HEK293 (cell line): Measurements from ENCODE around the gene MVB12A.

Source experiments
- MEIS1 ChIP-seq: sonication (generic); formaldehyde crosslinking; IDR thresholded peaks from 2 replicates; pipeline ENCODE4 v1.8.1; 2022; ENCODE audit warnings: missing genetic modification reagents, mild to moderate bottlenecking, borderline replicate concordance
- PRDM1 ChIP-seq: fragments of 450-650 bp; formaldehyde crosslinking; IDR thresholded peaks from 2 replicates; pipeline ENCODE4; 2016; ENCODE audit warnings: missing biosample characterization, missing genetic modification characterization
- YY2 ChIP-seq: fragments of 450-650 bp; formaldehyde crosslinking; IDR thresholded peaks from 2 replicates; pipeline ENCODE4 v1.5.1; 2016; ENCODE audit warnings: missing biosample characterization, missing genetic modification characterization
- ZBTB17 ChIP-seq: fragments of 450-650 bp; formaldehyde crosslinking; IDR thresholded peaks from 2 replicates; pipeline ENCODE4 v1.5.1; 2016; ENCODE audit warnings: missing biosample characterization, missing genetic modification characterization
- ZBTB48 ChIP-seq: fragments of 450-650 bp; formaldehyde crosslinking; IDR thresholded peaks from 2 replicates; pipeline ENCODE4 v1.5.1; 2016; ENCODE audit warnings: missing biosample characterization, missing genetic modification characterization
- ZEB2 ChIP-seq: fragments of 450-650 bp; formaldehyde crosslinking; IDR thresholded peaks from 2 replicates; pipeline ENCODE4 v1.5.1; 2016; ENCODE audit warnings: missing biosample characterization, missing genetic modification characterization
- ZNF175 ChIP-seq: fragments of 450-650 bp; formaldehyde crosslinking; IDR thresholded peaks from 2 replicates; pipeline ENCODE4 v1.5.1; 2016; ENCODE audit warnings: missing biosample characterization, missing genetic modification characterization
- TF ChIP-seq, protein P1 (sequence below): fragments of 450-650 bp; formaldehyde crosslinking; IDR thresholded peaks from 2 replicates; pipeline ENCODE4 v1.5.1; 2016; ENCODE audit warnings: missing biosample characterization, missing genetic modification characterization
- TF ChIP-seq, protein P2 (sequence below): fragments of 450-650 bp; IDR thresholded peaks from 2 replicates; pipeline ENCODE4 v1.5.1; 2018; ENCODE audit warnings: missing biosample characterization, missing genetic modification characterization

DNA sequence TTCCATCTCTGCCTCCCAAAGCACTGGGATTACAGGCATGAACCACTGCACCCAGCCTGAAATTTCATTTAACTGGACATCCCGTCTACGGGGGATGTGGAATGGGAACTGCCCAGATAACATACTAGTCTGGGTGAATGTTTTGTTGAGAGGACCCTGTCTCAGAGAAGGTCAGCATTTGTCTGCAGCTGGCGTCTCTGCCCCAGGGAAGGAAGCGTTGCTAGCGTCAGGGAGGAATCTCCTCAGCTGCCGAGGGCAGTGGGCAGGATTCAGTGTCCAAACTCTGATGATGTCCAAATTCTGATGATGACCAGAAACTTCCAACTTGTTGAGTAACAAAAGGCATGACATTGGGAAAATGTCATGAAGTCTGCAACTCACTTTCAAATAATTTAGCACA, 37.8 kb downstream of the MVB12A start:
- no peak for TF ChIP-seq ZBTB48 (tag by site-specific recombination)
- TF ChIP-seq PRDM1: no peak
- no peak for TF ChIP-seq ZEB2 (tag by site-specific recombination)
- TF ChIP-seq YY2 (tag by site-specific recombination): no peak
- TF ChIP-seq ZBTB17 (tag by site-specific recombination): no peak
- TF ChIP-seq, protein P1, sequence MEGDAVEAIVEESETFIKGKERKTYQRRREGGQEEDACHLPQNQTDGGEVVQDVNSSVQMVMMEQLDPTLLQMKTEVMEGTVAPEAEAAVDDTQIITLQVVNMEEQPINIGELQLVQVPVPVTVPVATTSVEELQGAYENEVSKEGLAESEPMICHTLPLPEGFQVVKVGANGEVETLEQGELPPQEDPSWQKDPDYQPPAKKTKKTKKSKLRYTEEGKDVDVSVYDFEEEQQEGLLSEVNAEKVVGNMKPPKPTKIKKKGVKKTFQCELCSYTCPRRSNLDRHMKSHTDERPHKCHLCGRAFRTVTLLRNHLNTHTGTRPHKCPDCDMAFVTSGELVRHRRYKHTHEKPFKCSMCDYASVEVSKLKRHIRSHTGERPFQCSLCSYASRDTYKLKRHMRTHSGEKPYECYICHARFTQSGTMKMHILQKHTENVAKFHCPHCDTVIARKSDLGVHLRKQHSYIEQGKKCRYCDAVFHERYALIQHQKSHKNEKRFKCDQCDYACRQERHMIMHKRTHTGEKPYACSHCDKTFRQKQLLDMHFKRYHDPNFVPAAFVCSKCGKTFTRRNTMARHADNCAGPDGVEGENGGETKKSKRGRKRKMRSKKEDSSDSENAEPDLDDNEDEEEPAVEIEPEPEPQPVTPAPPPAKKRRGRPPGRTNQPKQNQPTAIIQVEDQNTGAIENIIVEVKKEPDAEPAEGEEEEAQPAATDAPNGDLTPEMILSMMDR: no peak
- TF ChIP-seq, protein P2, sequence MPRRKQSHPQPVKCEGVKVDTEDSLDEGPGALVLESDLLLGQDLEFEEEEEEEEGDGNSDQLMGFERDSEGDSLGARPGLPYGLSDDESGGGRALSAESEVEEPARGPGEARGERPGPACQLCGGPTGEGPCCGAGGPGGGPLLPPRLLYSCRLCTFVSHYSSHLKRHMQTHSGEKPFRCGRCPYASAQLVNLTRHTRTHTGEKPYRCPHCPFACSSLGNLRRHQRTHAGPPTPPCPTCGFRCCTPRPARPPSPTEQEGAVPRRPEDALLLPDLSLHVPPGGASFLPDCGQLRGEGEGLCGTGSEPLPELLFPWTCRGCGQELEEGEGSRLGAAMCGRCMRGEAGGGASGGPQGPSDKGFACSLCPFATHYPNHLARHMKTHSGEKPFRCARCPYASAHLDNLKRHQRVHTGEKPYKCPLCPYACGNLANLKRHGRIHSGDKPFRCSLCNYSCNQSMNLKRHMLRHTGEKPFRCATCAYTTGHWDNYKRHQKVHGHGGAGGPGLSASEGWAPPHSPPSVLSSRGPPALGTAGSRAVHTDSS: no peak
- TF ChIP-seq ZNF175 (tag by site-specific recombination): no peak
- no peak for TF ChIP-seq MEIS1 (CRISPR knock-in tag)
